ENCODE data around the gene RC3H1. TPM values are rescaled to one million over a fixed set of nuclear protein-coding genes. Genes with fewer than 3 reads are reported as not detected.

RC3H1 gene
- total and polyA plus RNA-seq, 10 of the 15 experiments (the other 5 are each of a cell fraction or from before 2014, with no cell fraction given) = 1.4 to 33.9 (median 11.8) TPM

- Histone ChIP-seq H3K9ac (ENCODE audit: control insufficient read depth, insufficient read depth, low read length) (no peak overlapping the region), H3K4me3 (no peak overlapping the region), H3K36me3 (ENCODE audit: control insufficient read depth in 2 of 2, insufficient read depth in 2 of 2, low read length in 1 of 2) (no peaks in the 10 kb centered on the region), H3K9me3 (replicated peaks; ENCODE audit: control insufficient read depth, insufficient read depth, low read length) (no peaks in the 10 kb centered on the region), H2AFZ (ENCODE audit: control insufficient read depth, low read depth, low read length) (no peak overlapping the region), H3K79me2 (ENCODE audit: control insufficient read depth, insufficient read depth, low read length) (no peaks in the 10 kb centered on the region), H3K27me3 (replicated peaks in 1 of 2; ENCODE audit: control insufficient read depth in 2 of 2, insufficient read depth in 2 of 2, low read length in 1 of 2) (no peaks in the 10 kb centered on the region), H3K27ac (ENCODE audit: control insufficient read depth, insufficient read depth) (no peak overlapping the region), H3K4me2 (ENCODE audit: control insufficient read depth, insufficient read depth) (no peak overlapping the region), H4K20me1 (ENCODE audit: control insufficient read depth, insufficient read depth) (no peaks in the 10 kb centered on the region), H3K4me1 (ENCODE audit: control insufficient read depth, insufficient read depth, low read length) (no peaks in the 10 kb centered on the region)
- intact Hi-C loops (cut with micrococcal nuclease; ENCODE audit: unreplicated experiment) = no loop called here
- in situ Hi-C loops (cut with MboI) = no loop called here
- POLR2A ChIA-PET = no interaction called here
- TF ChIP-seq SIX5 (IDR thresholded peaks at IDR 0.05; ENCODE audit: low read depth, low read length, severe bottlenecking) (no peak), ATF2 (IDR thresholded peaks at IDR 0.05; ENCODE audit: low read length) (no peak), TCF12 (IDR thresholded peaks at IDR 0.05; ENCODE audit: low read depth, low read length) (no peak), NR2C2 (IDR thresholded peaks at IDR 0.05; ENCODE audit: borderline replicate concordance, control insufficient read depth, insufficient read length, low read depth) (no peak), ESRRA (IDR thresholded peaks at IDR 0.05; ENCODE audit: low read length) (no peak)
- TF ChIP-seq, protein P1, sequence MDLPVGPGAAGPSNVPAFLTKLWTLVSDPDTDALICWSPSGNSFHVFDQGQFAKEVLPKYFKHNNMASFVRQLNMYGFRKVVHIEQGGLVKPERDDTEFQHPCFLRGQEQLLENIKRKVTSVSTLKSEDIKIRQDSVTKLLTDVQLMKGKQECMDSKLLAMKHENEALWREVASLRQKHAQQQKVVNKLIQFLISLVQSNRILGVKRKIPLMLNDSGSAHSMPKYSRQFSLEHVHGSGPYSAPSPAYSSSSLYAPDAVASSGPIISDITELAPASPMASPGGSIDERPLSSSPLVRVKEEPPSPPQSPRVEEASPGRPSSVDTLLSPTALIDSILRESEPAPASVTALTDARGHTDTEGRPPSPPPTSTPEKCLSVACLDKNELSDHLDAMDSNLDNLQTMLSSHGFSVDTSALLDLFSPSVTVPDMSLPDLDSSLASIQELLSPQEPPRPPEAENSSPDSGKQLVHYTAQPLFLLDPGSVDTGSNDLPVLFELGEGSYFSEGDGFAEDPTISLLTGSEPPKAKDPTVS (IDR thresholded peaks at IDR 0.05; ENCODE audit: low read depth, low read length) = no peak
- TF ChIP-seq, protein P2, sequence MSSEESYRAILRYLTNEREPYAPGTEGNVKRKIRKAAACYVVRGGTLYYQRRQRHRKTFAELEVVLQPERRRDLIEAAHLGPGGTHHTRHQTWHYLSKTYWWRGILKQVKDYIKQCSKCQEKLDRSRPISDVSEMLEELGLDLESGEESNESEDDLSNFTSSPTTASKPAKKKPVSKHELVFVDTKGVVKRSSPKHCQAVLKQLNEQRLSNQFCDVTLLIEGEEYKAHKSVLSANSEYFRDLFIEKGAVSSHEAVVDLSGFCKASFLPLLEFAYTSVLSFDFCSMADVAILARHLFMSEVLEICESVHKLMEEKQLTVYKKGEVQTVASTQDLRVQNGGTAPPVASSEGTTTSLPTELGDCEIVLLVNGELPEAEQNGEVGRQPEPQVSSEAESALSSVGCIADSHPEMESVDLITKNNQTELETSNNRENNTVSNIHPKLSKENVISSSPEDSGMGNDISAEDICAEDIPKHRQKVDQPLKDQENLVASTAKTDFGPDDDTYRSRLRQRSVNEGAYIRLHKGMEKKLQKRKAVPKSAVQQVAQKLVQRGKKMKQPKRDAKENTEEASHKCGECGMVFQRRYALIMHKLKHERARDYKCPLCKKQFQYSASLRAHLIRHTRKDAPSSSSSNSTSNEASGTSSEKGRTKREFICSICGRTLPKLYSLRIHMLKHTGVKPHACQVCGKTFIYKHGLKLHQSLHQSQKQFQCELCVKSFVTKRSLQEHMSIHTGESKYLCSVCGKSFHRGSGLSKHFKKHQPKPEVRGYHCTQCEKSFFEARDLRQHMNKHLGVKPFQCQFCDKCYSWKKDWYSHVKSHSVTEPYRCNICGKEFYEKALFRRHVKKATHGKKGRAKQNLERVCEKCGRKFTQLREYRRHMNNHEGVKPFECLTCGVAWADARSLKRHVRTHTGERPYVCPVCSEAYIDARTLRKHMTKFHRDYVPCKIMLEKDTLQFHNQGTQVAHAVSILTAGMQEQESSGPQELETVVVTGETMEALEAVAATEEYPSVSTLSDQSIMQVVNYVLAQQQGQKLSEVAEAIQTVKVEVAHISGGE (CRISPR knock-in tag; IDR thresholded peaks at IDR 0.05) = no peak
- 79% methylated on average over 3 of the region's 3 CpGs for WGBS (ENCODE audit: insufficient coverage, insufficient replicate concordance, low lambda C conversion rate, missing lambda C conversion rate)
- DNase-seq (ENCODE audit: low read depth, low spot score) = no peak
- BruUV-seq (replicated peaks) = no TSS peak
- no peak for ATAC-seq
- CTCF ChIA-PET = interaction anchor here (1.1 kb wide), 1 partner anchor 74 kb away, joined by 3 read pairs; no protein-coding TSS in a partner anchor
- SMC1A ChIA-PET (ENCODE audit: uncharacterized antibody, unreplicated experiment) = no interaction called here
- RAD21 ChIA-PET (ENCODE audit: unreplicated experiment) = no interaction called here
- no peak for FAIRE-seq
These were observed 128.0 kb downstream of the RC3H1 start for GRCh38 chr1:173894189-173894588.
